ENCODE data around the gene NEUROD4.
A peak's percentile ranks its signal among the peaks of the same experiment; 100 is the strongest.

NEUROD4 gene

DNA sequence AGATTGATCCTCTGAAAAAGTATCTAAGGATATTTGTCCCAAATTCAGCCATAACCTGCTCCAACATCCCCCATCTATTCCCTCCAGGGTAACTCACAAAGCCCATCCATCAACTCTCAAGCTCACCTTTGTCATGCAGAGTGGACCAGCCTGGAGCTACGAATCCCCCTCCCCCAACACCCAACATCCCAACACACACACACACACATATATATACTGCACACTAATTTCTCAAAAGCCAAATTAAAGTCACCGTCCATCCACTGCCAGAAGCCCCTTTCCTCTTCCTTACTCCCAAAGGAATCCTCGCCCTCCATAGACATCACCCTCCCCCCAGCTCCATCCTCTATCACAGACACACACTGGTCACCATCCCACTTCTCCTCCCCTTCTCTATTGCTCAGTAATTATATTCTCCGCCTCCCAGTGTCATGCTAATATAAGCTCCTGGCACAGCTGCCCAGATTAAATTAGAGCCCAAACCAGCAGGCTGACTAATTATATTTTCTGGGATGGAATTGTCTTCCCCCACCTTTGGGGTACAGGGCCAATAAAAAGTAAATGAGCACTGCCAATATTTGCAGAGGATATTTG, 21.7 kb upstream of the NEUROD4 start:
- no peak for DNase-seq (ENCODE audit: low spot score)

DNA sequence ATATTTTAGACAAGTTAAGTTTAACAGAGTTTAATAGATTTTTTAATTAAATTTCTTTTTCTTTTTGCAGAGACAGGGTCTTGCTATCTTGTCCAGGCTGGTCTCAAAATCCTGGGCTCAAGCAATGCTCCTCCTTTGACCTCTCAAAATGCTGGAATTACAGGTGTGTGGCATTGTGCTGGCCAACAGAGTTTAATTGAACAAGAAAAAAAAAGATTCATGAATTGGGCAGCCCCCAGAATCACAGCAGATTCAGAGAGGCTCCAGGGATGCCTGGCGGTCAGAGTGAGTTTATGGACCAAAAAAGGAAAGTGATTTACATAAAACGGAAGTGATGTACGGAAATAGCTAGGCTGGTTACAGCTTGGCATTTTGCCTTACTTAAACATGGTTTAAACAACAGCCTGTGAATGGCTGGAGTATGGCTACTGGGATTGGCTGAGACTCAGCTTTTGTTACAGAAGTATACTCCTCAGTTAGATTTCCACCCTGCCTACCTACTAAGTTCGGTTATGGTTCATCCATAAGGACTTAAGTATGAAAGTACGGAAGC, 20.7 kb upstream of the NEUROD4 start:
- no peak for DNase-seq (ENCODE audit: low spot score)

DNA sequence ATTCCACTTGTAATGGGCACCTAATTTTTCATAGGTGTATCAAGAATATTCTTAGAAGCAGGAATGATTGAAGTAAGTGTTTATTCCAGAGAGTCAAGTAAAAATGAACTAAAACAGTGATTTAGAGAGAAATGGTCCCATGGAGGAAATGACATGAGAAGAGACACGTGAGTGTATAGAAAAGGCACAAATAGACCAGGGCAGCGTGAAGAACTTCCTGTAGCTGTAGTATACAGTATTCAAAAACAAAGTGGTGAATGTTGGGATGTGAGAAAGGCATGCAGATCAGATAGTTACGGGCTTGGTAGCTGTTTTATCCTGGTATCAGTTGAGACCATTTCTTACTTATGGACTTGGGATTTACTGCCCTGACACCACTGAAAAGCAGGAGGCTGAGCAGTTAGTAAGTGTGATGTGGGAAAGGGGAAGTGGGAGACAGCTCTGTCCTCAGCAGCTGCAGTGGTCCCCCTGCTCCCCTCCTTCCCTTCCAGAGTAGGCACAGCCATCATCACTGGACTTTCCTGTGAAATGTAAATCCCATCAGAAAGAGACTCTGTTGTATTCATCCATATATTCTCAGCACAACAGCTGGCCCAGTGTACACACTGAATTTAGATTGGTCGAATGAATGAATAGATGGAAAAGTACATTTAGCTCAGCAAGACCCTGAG, 18.4 kb upstream of the NEUROD4 start:
- DNase-seq (ENCODE audit: low spot score), result no peak

DNA sequence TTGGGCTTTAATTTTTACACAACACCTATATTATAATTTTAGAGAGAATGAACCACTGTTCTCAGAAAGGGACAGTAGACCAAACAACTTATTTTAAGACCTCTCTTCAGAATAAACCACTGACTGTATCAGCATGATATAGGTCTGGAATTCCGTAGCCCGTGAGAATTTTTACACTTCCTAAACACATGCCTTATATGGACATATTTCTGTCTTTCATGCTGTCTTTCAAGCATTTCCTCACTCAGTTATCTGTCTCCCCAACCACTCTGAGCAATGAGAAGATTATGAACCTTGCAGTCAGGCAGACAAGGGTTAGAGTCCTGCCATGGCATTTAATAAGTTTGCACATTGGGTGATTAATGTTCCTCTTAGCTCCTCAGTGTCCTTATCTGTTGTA, 17.4 kb upstream of the NEUROD4 start:
- DNase-seq (ENCODE audit: low spot score), result no peak

DNA sequence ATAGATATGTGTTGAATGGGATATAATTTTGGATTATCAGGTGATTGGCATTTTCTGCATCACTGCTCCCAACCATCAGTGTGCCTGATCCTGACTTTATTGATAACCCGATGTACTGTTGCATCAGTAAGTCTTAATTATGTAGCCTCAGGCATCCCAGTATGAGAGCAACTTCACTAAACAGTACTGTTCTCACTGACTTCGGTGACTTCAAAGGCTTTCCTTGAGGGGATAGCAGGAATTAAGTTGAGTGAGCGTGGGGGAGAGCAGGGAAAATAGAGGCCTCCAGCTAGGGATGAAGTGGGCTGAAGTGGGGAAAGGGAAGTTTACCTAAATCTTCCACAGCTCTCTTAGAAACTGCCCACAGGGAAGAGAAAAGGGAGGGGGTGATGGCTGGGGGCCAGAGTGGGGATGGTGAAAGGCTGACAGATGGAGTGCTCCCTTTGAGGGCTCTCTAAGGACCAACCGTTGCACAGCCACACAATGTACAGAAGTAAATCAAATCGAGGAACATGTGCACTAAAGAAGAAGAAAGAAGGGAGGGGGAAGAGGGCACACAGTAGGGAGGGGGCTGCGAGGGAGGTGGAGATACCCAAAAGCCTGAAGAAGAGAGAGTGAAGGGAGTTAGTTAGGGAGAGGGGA, 10.7 kb upstream of the NEUROD4 start:
- no peak for DNase-seq (ENCODE audit: low spot score)

DNA sequence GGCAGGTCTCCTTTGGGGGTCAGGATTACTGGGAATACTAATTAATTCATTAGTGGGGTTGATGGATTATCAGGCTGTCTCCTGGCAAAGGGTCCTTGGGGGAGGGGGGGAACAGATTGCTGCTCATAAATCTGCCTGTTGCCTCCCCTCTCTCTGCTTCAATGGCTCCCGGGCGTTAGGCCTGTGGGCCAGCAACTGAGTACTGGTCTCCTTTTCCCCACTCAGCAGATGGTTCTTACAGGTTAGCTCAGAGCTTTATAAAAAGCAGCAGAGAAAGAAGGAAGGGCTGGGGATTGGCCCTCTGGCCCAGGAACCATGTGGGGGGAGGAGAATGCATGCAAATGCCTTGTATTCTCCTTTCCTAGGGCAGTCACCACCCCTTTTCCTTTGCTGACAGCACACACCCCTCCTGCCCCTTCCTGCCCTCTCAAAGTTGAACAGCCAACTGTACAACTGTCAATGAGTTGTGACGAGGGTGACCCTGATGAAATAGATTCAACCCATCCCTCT, 2.3 kb upstream of the NEUROD4 start:
- no peak for DNase-seq (ENCODE audit: low spot score)

DNA sequence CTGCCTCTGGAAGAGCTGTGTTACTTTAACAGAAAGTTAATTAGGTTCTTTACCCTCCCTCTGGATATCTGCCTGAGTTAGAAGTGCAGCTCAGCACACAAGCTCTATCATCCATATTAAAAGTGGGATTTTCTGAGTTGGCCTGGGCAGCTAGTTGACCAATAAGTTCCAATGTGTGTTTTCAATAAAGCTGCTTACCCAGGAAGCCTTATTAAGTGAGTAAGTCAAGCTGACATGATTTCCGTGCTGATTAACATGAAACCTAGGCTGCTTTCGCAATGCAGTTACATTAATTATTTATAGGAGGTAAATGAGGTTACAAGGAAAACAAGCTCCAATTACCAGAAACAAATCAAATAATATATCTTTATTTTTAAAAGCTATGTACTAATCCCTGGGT, 4.8 kb downstream of the NEUROD4 start:
- DNase-seq (ENCODE audit: low spot score), result no peak

DNA sequence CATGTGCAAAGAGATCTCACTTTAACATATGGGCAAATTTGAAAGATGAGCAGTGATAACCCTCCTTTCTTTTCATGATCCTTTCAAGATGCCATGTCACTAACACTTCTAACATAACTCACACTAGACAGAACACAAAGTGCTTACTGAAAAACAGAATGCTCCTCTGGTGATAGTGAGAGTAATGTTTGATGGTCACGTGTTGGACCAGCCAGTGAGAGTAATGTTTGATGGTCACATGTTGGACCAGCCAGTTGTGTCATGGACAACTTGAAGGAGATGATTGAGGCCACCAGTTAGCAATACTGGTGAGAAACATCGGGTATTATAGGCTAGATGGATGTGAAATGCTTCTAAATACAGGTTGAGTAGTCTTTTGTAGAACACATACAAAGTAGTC, 5.7 kb downstream of the NEUROD4 start:
- DNase-seq (ENCODE audit: low spot score), result no peak

DNA sequence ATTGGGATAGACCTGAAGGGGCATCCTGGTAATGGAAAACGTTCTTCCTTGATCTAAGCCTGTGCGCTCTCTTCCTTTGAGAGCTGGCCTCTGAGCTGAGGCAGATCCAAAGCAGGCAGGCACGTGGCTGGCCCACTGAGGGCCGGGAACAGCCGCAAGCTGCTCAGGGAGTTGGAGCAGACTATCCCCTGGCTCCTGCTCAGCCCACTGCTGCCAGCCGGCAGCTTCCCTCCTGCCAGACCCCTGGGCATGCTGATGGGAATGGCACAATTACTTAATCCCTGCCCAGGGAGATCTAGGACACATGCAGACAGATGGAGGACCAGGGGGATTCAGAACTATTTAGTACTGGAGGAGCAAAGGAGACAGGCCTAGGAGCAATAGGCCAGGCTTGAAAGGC, 14.4 kb downstream of the NEUROD4 start:
- no peak for DNase-seq (ENCODE audit: low spot score)

DNA sequence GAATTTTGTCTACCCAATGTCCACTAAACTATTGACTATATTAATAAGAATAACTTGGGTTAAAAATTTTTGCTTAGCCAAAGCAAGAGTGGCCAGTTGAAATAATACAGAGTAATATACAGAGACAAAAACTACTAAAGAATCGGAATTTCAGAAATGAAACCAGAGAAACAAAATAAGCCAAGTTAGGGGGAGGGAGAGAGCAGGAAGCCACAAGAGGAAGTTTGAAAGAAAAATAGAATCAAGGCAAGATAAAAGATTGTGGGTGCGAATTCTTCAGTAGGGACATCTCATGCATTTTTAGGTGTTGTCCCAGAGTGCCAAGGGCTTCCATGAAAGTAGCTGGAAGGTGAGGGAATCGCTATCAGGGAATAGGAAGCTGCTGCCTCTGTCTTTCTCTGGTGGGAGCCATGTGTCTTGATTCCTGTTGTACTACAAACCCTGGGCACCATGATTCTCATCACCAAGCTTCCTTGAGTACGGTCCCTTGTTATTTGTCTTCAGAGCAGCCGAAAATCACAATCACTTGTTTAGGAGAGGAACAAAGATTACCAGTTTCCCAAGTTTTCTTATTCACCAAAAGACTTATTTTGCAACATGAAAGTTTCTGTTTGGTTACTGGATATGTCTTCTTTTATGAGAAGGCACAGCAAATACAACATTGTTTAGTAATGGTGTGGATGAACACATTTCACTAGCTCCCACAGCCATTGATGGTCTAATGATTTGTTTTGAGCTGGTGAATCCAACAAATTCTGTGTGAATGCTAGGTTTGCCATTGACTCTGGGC, 16.7 kb downstream of the NEUROD4 start:
- DNase-seq (ENCODE audit: low spot score), result no peak

DNA sequence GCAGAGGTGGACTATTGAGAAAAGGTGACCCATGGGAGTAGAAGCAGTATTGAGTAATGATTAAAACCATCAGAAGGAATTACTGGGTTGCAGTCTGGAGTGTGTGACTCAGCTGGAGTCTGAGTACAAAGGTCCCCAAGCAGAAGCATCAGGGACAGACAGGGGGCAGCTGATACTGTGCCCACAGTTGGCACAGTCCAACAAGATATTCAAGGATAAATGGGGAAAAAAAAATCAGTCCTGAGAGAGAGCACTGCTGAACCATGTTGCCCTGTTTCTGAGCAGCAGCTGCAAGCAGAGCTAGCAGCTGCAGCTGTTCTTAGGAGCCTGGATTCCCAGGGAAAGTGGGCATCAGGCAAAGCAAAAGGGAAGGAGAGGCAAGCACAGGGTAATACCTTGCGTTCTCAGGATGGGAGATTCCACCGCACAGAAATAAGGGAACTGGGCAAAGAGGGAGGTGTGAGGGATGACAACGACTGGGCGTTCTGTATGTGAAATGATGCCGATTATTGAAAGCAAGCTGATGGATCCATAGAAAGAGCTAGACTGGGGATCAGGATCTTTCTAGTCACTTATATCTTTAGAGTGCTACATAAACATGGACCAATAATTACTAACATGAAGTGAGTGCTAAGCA, 17.7 kb downstream of the NEUROD4 start:
- DNase-seq (ENCODE audit: low spot score), result no peak

DNA sequence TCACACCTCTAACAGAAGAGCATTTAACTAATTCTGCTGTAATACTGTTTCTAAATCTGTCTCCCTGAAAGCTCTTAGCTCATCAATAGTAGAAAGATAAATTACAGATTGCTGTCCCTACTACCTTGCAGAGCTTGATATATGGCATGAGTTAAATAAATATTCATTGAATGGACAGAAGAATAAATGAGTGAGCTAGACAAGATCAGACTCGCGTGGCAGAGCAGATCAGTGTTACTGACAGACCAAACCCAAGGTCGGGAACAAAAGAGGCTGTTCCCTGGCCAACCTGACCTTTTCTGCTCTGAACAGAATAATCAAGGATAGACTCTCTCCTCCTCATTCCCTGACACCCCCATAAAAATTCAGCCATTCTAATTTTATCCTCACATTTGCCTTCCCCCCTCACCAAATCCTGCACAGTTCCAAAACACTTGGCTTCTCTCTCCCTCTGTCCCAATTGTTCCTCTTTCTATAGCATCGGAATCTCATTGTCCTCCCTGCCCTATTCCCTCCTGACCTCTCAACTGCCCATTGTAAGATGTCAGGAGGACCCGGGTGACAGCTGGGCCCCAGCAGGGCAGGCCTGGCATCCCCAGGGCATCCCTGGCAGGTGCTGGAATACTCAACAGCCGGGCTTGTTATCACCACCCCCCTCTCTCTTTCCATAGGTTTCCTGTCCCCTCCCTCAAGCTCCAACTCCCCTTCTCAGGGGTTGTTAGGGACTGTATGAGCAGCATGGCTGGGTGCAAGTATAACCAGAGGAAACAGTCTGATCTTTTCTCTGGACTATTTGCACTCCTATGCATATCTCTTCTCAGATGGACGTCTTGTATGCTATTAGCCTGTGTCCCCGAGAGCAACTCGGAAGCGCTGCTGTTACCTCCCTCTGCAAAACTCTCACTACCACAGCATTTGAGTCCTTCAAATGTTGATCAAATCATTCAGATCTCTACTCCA, 19.9 kb downstream of the NEUROD4 start:
- no peak for DNase-seq (ENCODE audit: low spot score)

DNA sequence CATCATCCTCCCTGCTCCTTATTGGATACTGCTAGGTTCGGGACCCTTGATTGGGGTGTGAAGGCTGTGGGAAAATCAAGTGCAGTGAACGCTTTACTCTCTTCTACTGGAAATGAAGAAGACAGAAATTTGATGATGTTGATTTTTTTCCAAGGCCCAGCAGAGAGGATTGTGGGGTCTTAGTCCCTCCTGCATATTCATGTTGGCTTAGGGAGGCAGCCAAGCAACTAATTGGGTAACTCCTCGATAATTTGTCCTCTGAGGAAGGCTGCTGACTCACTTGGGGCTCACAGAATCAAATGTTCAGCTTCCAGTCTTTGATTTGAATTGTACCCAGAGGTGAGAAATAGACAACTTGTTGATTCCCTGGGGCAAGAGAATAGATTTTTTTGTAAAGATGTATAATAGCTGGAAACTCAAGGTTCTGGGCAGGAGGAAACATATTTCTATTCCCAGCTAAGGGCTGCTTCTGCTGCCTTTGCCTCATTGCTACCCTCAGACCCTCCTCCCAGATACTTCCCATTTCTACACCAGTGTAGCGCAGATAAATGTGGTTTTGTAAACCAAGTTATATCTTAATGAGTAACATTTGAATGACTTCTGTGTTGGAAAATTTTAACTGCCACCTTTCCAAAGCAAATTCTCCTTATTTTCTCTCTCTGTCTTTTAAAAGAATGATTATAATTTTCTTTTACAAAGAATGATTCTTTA, 21.7 kb downstream of the NEUROD4 start:
- no peak for DNase-seq (ENCODE audit: low spot score)

DNA sequence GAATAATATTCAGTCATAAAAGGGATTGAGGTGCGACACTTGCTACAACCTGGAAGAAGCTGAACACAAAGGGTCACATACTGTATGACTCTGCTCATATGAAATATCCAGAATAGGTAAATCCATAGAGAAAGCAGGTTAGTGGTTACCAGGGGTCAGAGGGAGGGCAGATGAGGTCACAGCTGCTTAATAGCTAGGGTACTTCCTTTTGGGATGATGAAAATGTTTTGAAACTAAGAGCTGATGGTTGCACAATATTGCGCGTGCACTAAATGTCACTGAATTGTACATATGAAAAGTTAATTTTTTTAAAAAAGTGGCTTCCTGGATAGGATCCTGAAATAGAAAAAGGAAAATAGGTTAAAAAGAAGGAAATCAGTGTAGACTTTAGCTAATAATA, 23.8 kb downstream of the NEUROD4 start:
- DNase-seq (ENCODE audit: low spot score), result no peak

DNA sequence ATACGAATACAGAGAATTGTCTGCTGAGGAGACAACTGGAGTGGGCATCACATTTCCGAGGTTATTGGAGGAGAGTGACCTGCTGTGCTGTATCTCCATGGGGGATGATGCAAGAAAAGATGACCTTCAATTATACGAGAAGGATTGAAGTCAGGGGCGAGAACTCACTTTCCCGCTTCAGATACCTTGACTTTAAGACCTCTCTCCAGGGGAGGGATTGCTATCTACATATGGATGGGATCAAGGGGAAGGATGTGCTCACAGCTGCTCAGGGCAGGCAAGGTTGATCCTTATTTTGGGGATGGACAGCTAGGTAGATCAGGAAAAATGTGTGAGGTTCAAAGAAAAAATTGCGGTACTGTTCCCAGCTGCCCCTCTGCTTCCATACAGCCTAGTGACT, 24.4 kb downstream of the NEUROD4 start:
- DNase-seq (ENCODE audit: low spot score), result peak; percentile 45

DNA sequence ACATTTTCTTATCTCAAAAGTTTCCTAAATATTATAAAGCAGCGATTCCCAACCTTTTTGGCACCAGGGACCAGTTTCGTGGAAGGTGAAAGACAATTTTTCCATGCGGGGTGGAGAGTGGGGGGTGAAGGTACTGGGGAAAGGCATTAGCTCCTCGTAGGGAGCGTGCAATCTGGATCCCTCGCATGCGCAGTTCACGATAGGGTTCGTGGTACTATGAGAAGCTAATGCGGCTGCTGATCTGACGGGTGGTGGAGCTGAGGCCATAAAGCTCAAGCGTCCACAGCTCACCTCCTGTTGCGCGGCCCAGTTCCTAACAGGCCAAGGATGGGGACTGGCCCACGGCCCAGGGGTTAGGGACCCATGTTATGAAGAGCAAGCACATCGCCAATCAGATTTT, 29.9 kb downstream of the NEUROD4 start:
- no peak for DNase-seq (ENCODE audit: low spot score)

DNA sequence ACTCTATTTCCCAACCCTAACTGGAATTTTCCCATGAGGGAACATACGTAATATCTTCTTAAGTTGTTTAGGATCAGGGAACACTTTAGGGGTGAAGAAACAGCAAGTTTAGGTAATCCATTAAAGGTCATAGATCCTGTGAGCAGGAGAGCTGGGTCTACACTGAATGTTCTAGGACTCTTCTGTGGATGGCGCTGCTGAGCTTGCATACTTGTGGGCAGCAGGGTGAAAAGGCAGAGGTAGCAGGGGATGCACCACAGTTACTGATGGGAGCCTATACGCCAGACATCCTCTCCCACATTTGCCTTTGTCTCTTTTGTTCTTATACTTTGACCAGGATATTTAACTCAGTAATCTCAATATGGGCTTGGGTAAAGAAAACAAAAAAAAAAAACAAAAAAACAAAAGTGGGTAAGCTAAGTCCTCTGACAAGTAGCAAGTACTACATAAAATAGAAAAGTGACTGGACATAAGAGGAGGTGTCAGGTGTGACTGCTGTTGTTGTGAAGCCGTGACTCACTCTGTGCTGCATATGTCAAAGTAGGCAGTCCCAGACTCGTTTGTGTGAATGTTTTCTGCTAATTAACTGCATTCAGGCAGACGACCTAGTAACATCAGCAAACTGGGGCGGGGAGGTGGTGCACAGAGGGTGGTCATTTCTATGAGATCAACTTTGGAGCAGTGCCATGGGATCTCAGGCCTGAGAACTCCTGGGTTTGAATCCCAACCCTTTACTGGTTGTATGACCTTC, 31.6 kb downstream of the NEUROD4 start:
- DNase-seq (ENCODE audit: low spot score), result no peak

DNA sequence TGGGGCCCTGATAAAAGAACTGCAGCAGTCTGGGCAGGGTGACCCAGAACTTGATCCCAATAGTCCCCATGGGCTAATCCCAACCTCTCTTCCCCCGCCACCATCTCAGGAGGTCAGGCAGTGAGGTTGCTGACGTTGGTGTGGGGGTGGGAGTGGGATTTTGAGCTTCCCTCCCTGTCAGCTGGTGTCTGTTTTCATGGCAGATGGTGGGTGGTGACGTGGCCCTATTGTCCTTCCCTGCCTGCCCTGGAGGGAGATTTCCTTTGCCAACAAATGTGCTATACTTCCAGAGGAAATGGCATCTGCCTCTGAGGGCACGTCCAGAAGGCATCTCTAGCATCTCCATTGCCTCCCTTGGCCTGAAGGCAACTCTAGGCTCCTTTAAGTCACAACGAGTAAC, 37.7 kb downstream of the NEUROD4 start:
- no peak for DNase-seq (ENCODE audit: low spot score)

DNA sequence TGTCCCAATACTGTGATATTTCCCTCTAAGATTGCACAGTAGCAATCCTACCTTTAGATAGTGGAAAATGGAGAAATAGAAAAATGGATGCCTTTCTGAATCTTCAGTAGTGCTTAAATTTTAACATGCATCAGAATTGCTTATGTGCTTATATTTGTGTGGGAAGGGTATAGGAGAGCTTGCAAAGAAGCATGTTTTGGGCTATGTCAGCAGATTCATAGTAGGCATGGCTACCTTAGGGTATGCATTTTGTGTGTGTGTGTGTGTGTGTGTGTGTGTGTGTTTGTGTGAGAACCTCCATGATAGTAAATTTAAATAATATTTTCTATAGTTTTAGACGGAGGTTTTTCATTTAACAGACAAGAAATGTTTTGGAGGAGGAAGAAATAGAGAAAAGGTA, 38.3 kb downstream of the NEUROD4 start:
- no peak for DNase-seq (ENCODE audit: low spot score)
